Measurements from ENCODE around the gene RPL11.

DNA sequence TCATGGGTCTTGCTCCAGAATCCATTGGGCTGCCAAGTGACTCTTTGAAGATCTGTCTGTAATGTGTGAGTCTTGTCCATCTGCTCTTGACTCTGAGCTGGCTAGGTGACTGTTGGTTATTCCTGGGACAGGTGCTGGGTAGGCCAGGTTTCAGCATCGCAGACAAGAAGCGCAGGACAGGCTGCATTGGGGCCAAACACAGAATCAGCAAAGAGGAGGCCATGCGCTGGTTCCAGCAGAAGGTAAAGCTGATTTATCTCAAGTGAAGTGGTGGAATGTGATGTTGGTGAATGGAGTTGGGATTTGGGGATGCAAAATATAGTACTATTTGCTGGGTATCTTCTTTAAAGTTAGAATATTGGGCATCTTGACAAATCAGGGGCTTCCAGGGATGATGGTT is 4.1 kb downstream of the RPL11 start:
- TF ChIP-seq, protein P1, sequence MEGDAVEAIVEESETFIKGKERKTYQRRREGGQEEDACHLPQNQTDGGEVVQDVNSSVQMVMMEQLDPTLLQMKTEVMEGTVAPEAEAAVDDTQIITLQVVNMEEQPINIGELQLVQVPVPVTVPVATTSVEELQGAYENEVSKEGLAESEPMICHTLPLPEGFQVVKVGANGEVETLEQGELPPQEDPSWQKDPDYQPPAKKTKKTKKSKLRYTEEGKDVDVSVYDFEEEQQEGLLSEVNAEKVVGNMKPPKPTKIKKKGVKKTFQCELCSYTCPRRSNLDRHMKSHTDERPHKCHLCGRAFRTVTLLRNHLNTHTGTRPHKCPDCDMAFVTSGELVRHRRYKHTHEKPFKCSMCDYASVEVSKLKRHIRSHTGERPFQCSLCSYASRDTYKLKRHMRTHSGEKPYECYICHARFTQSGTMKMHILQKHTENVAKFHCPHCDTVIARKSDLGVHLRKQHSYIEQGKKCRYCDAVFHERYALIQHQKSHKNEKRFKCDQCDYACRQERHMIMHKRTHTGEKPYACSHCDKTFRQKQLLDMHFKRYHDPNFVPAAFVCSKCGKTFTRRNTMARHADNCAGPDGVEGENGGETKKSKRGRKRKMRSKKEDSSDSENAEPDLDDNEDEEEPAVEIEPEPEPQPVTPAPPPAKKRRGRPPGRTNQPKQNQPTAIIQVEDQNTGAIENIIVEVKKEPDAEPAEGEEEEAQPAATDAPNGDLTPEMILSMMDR (optimal IDR thresholded peaks at IDR 0.05 in 1 of 3, IDR thresholded peaks at IDR 0.05 in 1 of 3, conservative IDR thresholded peaks at IDR 0.05 in 1 of 3; ENCODE audit: extremely low read depth in 1 of 3, insufficient read depth in 2 of 3, low read length in 3 of 3), result no peak
- TF ChIP-seq EZH2 (IDR thresholded peaks at IDR 0.05; ENCODE audit: low read length), result no peak

All from keratinocyte (primary cell).